Epithelial cell of esophagus (primary cell): ENCODE results near the gene LGALS8.
"Not testable (repeated sequence)": the region's sequence is repeated elsewhere in the genome, so short reads cannot be mapped to it uniquely, and the experiment has no call there.

Experiments
- DNase-seq: peaks from one replicate; pipeline ENCODE4 v3.0.0; 2010; ENCODE audit warnings: low read depth
- H3K4me3 ChIP-seq: 2 replicates; pipeline ENCODE4 v1.5.1; 2011; ENCODE audit warnings: mild to moderate bottlenecking, low read length, control low read depth
- CTCF ChIP-seq: IDR thresholded peaks from 2 replicates; pipeline ENCODE4 v1.5.1; 2011; ENCODE audit warnings: low read depth, mild to moderate bottlenecking, low read length, control low read depth, inconsistent platforms; ENCODE audit not compliant: insufficient read depth; ENCODE audit errors: missing control alignments

Gene LGALS8

GRCh38 chr1:236523704-236524141, at the start of gene LGALS8:
Gene LGALS8, plus strand, starts transcription at chr1:236523982. Its CDS starts 2,089 bp downstream, at chr1:236526071.
- peak; percentile 83 for DNase-seq
- peak within 1 kb of the TSS; percentile 93 for H3K4me3 ChIP-seq
- no peak for TF ChIP-seq CTCF

- no peak for TF ChIP-seq CTCF
- H3K4me3 ChIP-seq, result no peak overlapping the region
- DNase-seq, result no peak
These were observed 47.8 kb upstream of the LGALS8 start for GRCh38 chr1:236476019-236476418.

GRCh38 chr1:236480758-236481436, 42.9 kb upstream of the LGALS8 start:
- DNase-seq, result no peak
- TF ChIP-seq CTCF, result no peak
- H3K4me3 ChIP-seq, result no peak overlapping the region

DNA sequence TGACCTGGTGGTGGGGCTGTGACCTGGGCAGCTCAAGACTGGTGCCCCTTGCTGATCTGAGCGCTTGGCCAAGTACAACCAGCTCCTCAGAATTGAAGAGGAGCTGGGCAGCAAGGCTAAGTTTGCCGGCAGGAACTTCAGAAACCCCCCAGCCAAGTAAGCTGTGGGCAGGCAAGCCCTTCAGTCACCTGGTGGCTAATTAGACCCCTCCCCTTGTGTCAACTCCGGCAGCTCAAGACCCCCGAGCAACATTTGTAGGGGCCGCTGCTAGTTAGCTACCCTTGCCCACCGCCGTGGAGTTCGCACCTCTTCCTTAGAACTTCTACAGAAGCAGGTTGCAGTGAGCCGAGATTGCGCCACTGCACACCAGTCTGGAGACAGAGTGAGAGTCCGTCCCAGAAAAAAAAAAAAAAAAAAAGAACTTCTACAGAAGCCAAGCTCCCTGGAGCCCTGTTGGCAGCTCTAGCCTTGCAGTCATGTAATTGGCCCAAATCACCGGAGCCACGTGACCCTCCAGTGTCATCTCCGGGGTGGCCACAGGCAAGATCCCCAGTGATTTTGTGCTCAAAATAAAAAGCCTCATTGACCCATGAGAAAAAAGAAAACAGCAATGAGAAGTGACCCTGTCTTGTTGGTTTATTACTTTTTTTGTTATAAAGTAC, 39.3 kb upstream of the LGALS8 start:
- no peak for DNase-seq
- no peak for TF ChIP-seq CTCF
- no peak overlapping the region for H3K4me3 ChIP-seq

- no peak for TF ChIP-seq CTCF
- H3K4me3 ChIP-seq, result no peak overlapping the region
- no peak for DNase-seq
These were observed 37.3 kb upstream of the LGALS8 start for GRCh38 chr1:236486356-236487002.

DNA sequence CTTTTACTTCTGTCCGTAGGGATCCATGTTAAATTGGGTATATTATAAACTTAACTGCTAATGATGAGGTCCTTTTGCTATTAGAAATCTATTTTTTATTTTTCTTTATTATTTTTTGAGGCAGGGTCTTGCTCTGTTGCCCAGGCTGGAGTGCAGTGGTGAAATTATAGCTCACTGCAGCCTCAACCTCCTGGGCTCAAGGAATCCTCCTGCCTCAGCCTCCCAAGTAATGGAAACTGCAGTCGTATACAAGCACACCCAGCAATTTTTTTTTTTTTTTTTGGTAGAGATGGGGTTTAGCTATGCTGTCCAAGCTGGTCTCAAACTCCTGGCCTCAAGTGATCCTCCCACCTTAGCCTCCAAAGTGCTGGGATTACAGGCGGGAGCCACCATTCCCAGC, 34.6 kb upstream of the LGALS8 start:
- not testable (repeated sequence) for DNase-seq, H3K4me3 ChIP-seq

GRCh38 chr1:236489710-236490377, 33.9 kb upstream of the LGALS8 start:
- peak; percentile 48 for TF ChIP-seq CTCF
- peak; percentile 72 for DNase-seq

More at GRCh38 chr1:236489710-236490377, 33.9 kb upstream of the LGALS8 start:
- H3K4me3 ChIP-seq, result no peak overlapping the region
